K562 (cell line): ENCODE data around the gene VWF.

Experiments
- EZH2 ChIP-seq: IDR thresholded peaks from 2 replicates; pipeline ENCODE4 v1.6.1; 2012; ENCODE audit warnings: low read depth, mild to moderate bottlenecking, inconsistent platforms, low read length, borderline replicate concordance
- POLR2AphosphoS2 ChIP-seq: IDR thresholded peaks from 2 replicates; pipeline ENCODE4 v1.6.1; 2012; ENCODE audit warnings: low read length, improper control_type of control experiment

DNA sequence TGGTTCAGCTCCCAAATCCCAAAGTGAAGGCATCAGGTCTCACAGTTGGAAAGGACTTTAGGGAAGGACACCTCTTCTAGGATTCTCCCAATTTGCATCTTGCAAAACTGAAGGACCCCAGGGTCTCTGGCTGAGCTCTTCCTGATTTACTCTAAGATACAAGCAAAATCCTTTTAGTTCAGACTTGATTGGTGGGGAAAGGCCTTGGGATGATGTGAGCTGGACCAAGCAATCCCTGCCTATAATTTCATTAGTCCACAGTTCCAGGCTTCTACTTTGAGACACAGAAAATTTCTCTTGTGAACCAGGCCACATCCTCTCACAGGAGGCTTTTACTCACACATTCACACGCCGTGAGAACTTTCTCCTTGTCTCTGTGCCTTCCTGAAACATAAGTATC is 23.6 kb upstream of the VWF start:
- TF ChIP-seq EZH2 (no peak), POLR2AphosphoS2 (no peak)
